ENCODE data around the gene RAPGEF6.
"Not testable (repeated sequence)": the region's sequence is repeated elsewhere in the genome, so short reads cannot be mapped to it uniquely, and the experiment has no call there.

The RAPGEF6 gene

GRCh38 chr5:131639148-131639547 is 4.1 kb upstream of the RAPGEF6 start:
- no peak for DNase-seq

- no peak for DNase-seq
These were observed 2.7 kb upstream of the RAPGEF6 start for GRCh38 chr5:131637694-131638093.

- DNase-seq, result peak; percentile 39
These were observed 899 bp upstream of the RAPGEF6 start for GRCh38 chr5:131635684-131636572.

GRCh38 chr5:131634666-131634995 is 398 bp downstream of the RAPGEF6 start:
- DNase-seq, result peak; percentile 38

- no peak for DNase-seq
These were observed 791 bp downstream of the RAPGEF6 start for GRCh38 chr5:131634238-131634637.

- DNase-seq, result no peak
These were observed 1.2 kb downstream of the RAPGEF6 start for GRCh38 chr5:131633830-131634229.

- no peak for DNase-seq
These were observed 4.1 kb downstream of the RAPGEF6 start for GRCh38 chr5:131630963-131631350.

GRCh38 chr5:131630208-131630962 is 4.6 kb downstream of the RAPGEF6 start:
- DNase-seq, result no peak

GRCh38 chr5:131628990-131629389 is 6.0 kb downstream of the RAPGEF6 start:
- no peak for DNase-seq

- DNase-seq, result no peak
These were observed 7.7 kb downstream of the RAPGEF6 start for GRCh38 chr5:131627207-131627865.

- no peak for DNase-seq
These were observed 12.4 kb downstream of the RAPGEF6 start for GRCh38 chr5:131622633-131623032.

GRCh38 chr5:131621164-131621563 is 13.9 kb downstream of the RAPGEF6 start:
- not testable (repeated sequence) for DNase-seq

GRCh38 chr5:131619102-131619501 is 15.9 kb downstream of the RAPGEF6 start:
- DNase-seq, result no peak

GRCh38 chr5:131617140-131617822 is 17.7 kb downstream of the RAPGEF6 start:
- no peak for DNase-seq

- no peak for DNase-seq
These were observed 19.1 kb downstream of the RAPGEF6 start for GRCh38 chr5:131615957-131616356.

- no peak for DNase-seq
These were observed 21.6 kb downstream of the RAPGEF6 start for GRCh38 chr5:131613423-131613822.

- DNase-seq, result no peak
These were observed 24.0 kb downstream of the RAPGEF6 start for GRCh38 chr5:131611064-131611381.

- DNase-seq, result no peak
These were observed 24.6 kb downstream of the RAPGEF6 start for GRCh38 chr5:131610198-131611063.

- no peak for DNase-seq
These were observed 25.3 kb downstream of the RAPGEF6 start for GRCh38 chr5:131609774-131610173.

- no peak for DNase-seq
These were observed 26.4 kb downstream of the RAPGEF6 start for GRCh38 chr5:131608597-131608996.

GRCh38 chr5:131607903-131608540 is 27.0 kb downstream of the RAPGEF6 start:
- no peak for DNase-seq

GRCh38 chr5:131607418-131607817 is 27.6 kb downstream of the RAPGEF6 start:
- no peak for DNase-seq
